ENCODE measurements around the gene PAPPA.

GRCh38 chr9:116435706-116436105, 282.1 kb downstream of the PAPPA start:
- TF ChIP-seq EZH2phosphoT487 (IDR thresholded peaks at IDR 0.05) (no peak), EZH2 (IDR thresholded peaks at IDR 0.05) (no peak)
- TF ChIP-seq, protein P1, sequence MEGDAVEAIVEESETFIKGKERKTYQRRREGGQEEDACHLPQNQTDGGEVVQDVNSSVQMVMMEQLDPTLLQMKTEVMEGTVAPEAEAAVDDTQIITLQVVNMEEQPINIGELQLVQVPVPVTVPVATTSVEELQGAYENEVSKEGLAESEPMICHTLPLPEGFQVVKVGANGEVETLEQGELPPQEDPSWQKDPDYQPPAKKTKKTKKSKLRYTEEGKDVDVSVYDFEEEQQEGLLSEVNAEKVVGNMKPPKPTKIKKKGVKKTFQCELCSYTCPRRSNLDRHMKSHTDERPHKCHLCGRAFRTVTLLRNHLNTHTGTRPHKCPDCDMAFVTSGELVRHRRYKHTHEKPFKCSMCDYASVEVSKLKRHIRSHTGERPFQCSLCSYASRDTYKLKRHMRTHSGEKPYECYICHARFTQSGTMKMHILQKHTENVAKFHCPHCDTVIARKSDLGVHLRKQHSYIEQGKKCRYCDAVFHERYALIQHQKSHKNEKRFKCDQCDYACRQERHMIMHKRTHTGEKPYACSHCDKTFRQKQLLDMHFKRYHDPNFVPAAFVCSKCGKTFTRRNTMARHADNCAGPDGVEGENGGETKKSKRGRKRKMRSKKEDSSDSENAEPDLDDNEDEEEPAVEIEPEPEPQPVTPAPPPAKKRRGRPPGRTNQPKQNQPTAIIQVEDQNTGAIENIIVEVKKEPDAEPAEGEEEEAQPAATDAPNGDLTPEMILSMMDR (IDR thresholded peaks at IDR 0.05), result no peak

Measured in neural progenitor cell (in vitro differentiated cells).